Measurements from ENCODE around the gene CASS4.

Gene CASS4

GRCh38 chr20:56451056-56451765 is 39.2 kb downstream of the CASS4 start:
- FAIRE-seq, result no peak

- no peak for FAIRE-seq
Measured at GRCh38 chr20:56453352-56453751, 41.3 kb downstream of the CASS4 start.

DNA sequence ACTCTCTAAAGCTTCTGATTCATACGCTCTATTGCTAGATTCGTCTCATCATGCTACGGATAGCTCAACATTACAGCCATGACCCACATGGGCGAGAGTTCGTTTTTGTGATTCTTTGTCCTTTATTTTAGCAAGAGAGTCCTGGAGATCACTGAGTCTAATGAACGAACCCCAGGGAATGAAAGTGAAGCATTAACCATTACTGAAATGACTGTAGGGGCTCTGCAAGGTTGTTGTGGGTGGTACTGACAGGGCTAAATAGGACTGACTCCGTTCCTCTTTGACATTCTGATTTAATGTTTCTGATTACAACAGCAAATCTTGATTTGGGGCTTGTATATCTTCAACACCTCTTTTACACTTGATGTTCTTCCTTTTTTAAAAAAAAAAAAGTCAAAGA is 42.7 kb downstream of the CASS4 start:
- no peak for FAIRE-seq

DNA sequence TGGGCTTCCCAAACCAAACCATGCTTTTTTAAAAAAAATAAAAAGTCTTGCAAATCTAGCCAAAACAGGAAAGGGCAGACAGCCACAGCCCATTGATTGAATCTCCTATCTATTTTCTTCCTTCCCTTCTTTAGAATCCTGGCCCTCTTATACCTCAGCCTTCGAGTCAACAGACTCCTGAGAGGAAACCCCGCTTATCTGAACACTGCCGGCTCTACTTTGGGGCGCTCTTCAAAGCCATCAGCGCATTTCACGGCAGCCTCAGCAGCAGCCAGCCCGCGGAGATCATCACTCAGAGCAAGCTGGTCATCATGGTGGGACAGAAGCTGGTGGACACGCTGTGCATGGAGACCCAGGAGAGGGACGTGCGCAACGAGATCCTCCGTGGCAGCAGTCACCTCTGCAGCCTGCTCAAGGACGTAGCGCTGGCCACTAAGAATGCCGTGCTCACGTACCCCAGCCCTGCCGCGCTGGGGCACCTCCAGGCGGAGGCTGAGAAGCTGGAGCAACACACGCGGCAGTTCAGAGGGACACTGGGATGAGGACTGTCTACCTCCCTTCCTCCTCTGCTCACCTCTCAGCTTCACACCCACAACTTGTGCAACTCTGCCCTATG is 46.3 kb downstream of the CASS4 start:
- FAIRE-seq, result no peak

DNA sequence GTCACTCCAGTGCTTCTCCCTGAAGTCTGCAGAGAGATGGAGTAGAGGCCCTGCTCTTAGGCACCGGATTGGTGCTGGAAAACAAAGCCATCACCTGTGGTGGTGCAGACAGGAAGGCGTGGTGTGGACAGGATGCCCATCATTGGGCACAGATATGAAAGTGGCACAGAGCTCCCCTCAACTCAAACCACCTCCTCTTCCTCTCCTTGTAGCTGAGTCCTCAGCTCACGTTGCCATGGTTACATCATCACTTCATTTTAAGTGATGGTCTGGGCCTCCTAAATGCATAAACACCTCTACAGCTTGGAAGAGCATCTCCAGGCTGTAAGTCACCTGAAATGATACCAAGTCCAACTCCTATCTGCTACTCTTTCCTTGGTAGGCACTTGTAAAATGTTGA is 48.4 kb downstream of the CASS4 start:
- no peak for FAIRE-seq

DNA sequence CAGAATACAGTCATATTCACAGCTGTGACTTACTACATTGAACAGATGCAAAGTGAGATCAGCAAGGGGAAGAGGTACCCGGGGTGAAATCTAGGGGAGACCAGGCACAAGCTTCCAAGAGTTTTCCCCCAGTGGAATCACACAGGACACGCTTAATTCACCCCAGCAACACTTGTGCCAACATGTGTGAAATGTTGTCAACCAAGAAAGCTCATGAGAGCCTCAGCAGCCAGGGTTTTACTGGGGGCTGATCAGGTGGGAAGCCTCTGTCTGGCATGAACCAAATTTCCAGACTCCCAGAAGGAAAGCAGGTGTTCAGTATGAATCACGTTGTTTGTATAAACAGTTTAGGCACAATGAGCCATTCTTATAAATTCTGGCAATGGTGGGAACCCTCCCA is 49.5 kb downstream of the CASS4 start:
- FAIRE-seq, result no peak

DNA sequence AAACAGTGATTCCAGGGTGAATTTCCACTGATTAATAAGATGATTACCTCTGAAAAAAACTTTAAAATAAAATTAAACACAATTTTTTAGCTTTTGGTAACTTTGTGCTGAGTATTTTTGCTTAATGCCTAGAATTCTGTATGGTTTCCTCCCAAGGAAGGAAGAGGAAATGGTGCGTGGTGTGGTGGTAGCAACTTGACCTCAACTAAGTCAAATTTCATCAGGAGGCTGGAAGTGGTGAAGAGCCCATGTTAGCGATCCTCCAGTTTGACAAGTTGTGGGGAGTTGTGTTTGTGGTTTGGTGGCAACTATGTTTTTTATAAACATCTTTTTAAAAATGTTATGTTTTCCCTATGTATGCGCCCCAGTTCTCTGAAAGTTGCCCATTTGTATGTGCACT is 51.4 kb downstream of the CASS4 start:
- no peak for FAIRE-seq

DNA sequence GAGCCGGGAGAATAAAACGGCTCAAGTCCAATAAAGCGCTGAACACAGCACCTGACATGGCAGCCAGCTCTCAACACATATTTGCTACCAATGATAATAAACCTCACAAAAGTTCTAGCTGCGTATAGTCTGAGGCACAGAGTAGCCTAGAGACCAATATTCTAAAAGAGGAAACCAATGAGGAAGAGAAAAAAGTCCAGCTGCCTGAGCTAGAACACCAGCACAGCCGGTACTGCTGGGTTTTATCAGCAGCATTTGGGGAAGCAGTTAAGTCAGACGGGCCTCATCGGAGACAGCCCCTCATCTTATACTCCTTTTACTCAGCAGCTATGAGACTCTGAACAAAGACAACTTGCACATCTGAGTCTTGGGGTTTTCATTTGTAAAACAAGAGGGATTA is 53.9 kb downstream of the CASS4 start:
- no peak for FAIRE-seq

DNA sequence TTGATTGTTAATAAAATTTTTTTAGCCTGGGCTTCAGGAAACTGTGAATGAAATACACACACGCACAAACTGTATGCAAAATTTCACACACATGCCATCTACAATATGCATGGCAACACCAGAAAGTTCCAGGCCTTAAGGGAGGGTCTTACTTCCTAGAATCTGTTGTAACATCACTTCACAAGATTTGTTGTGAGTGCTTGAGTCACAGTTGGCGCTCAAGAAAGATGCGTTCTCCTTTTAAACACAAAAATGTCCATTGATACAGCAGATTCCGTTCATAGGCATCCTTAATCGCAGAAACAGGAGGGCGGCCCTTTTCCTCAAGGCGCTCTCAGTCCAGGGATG is 55.9 kb downstream of the CASS4 start:
- no peak for FAIRE-seq

DNA sequence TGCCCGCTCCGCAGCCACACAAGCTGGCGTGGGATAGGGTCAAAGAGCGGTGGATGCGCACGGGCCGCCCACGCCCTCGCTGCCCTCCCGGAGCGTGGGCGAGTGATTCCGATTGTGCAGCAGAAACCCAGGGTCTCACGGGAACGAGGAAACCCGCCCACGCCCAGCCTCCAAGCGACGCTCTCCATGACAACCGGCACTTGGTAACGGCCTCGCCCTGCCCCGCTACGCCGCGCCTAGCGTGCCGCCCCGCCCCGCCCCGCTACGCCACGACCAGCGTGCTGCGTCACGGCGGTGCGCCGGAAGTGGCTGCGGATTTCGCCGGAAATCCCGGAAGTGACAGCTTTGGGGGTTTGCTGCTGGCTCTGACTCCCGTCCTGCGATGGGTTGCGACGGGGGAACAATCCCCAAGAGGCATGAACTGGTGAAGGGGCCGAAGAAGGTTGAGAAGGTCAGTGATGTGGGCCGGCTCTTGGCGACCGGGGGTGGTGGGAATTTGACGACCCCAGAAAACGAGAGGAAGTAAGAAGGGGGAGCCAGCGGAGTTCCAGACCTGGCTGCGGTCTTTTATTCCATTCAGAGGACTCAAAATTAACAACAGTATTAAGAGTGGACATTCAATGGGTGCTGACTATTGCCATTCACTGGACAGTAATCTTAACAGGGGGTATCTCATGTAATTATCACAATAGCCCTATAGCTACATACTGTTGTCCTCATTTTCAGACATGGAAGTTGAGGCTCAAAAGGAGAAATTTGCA is 56.4 kb downstream of the CASS4 start, which contains the start of gene RTF2:
TSS of gene RTF2 (plus strand) at position 312 of the 761 bp plus-strand sequence. CDS start at position 383, 71 bp downstream.
- no peak for FAIRE-seq

DNA sequence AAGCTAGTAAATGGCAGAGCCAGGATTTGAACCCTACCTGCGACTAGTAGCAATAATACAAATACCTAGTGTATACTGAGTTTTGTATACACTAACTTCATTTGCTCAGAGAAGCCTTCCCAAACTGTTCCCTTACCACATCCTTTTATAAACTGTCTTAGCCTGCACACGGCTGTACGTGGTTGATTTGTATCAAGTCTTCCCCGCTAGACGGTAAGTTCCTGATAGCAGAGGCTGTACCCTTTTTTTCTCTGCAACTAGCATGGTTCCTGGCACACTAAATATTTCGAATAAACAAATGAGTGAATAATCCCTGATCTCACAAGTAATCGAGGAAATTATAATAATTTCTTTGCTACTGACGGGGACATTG is 57.0 kb downstream of the CASS4 start:
- no peak for FAIRE-seq

DNA sequence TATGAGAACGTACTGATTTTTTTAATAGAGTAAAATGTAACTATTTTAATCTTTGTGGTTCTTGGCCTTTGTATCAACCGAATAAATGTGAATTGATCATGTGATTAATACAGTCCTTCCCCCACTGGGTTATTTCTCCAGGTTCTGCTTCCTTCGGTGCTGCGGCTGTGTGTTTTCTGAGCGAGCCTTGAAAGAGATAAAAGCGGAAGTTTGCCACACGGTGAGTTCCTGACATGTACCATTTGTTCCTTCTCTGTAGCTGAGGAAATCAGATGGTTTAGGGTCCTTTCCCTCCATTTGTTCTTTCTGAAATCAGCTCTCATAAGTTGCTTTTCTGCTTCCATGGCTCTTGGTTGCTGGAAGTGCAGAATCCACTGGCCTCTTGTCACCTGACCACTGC is 71.9 kb downstream of the CASS4 start:
- no peak for FAIRE-seq

- FAIRE-seq, result no peak
Measured at GRCh38 chr20:56487216-56487615, 75.2 kb downstream of the CASS4 start.

DNA sequence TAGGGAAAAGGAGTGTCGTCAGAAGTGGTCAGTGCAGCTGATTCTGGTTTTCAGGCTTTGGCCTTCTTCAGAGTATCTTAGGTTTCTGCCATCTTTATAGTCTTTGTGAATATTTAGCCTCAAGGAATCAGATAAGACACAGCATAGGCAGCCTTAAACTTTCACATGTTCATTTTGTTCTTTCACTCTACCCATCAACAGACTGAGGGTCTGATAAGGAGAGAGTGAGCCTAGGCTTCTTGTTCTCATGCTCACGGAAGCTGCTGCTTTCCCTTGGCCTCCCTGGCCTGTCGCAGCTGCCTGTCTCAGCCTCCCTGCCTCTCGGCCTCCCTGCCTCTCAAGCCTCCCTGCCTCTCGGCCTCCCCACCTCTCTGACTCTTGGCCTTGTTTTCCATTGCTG is 76.5 kb downstream of the CASS4 start:
- FAIRE-seq, result no peak

GRCh38 chr20:56501116-56501515 is 89.1 kb downstream of the CASS4 start:
- no peak for FAIRE-seq

DNA sequence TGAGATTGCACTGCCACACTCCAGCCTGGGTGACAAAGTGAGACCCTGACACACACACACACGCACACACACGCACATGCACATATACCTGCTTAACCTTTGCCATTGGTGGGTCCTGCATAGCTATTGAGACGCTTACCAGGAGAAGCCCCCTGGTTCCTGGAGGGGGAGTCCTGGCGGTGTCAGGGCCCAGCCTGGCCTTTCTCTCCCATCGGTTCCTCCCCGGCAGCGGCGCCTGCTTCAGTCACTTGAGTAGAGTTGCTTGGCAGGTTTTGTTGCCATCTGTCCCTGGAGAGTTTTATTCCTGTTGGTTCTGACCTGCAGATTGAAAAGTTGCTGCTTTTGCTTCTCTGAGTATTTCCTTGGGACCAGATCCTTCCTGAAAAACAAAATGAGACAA is 91.9 kb downstream of the CASS4 start:
- no peak for FAIRE-seq

DNA sequence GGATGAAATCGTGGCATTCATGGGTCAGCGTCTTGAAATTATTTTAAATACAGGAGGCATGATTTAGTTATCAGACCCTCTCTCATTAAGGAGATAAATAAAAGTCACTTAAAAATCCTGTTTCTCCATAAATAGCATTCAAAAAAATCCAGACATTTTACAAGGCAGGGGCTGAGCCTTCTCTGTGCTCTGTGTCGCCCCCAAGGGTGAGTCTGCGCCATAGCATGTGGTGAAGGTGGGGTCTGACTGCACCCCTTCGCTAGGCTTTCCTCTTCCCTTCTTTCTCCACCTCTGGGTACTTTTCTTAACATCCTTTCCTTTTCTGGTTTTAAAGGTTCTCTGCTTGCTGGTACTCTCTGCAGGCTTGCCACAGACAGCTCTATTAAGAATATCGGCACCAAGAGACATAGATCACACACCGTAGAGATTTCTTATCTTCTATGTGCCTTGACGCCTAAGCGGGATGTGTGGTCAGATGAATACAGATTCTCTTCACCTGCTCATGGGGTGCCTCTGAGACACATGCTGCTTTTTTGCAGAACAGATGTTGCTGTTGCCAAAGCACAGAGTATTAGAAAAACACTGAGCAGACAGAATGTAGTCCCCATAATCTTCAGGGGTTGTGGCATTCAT is 92.4 kb downstream of the CASS4 start:
- no peak for FAIRE-seq

DNA sequence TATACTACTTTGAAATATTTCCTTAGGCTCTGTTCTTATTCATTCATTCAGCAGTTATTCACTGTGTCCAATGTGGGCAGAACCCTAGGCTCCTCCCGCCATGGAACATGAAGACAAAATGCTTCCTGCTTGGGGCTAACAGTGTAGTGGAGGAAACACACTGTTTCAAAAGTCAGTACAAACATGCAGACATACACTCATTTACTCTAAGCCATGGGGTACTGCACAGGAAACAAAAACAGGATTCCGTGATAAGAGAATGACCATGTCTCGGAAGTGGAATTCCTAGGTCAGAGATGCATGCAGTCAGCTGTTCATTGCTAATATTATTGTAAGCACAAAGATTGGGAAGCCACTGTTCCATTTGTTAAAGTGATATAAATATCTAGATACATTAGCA is 94.0 kb downstream of the CASS4 start:
- FAIRE-seq, result no peak
